ENCODE measurements around the gene OPN1SW.

OPN1SW gene

GRCh38 chr7:128735436-128735835 lies 40.2 kb downstream of the OPN1SW start:
- H3K4me3 ChIP-seq (ENCODE audit: low read depth, low read length), result no peak overlapping the region

- no peak overlapping the region for H3K4me3 ChIP-seq (ENCODE audit: low read depth, low read length)
Observed at GRCh38 chr7:128734890-128735289, 40.7 kb downstream of the OPN1SW start.

- H3K4me3 ChIP-seq (ENCODE audit: low read depth, low read length), result no peak overlapping the region
Observed at GRCh38 chr7:128733278-128733645, 42.3 kb downstream of the OPN1SW start.

GRCh38 chr7:128732521-128733277 lies 42.9 kb downstream of the OPN1SW start:
- no peak overlapping the region for H3K4me3 ChIP-seq (ENCODE audit: low read depth, low read length)

GRCh38 chr7:128731184-128731583 lies 44.4 kb downstream of the OPN1SW start:
- no peak overlapping the region for H3K4me3 ChIP-seq (ENCODE audit: low read depth, low read length)

- no peak overlapping the region for H3K4me3 ChIP-seq (ENCODE audit: low read depth, low read length)
Observed at GRCh38 chr7:128729494-128729893, 46.1 kb downstream of the OPN1SW start.

- H3K4me3 ChIP-seq (ENCODE audit: low read depth, low read length), result no peak overlapping the region
Observed at GRCh38 chr7:128728598-128728997, 47.0 kb downstream of the OPN1SW start.

GRCh38 chr7:128727239-128727638 lies 48.4 kb downstream of the OPN1SW start:
- no peak overlapping the region for H3K4me3 ChIP-seq (ENCODE audit: low read depth, low read length)

GRCh38 chr7:128726737-128727072 lies 48.9 kb downstream of the OPN1SW start:
- H3K4me3 ChIP-seq (ENCODE audit: low read depth, low read length), result no peak overlapping the region

GRCh38 chr7:128726059-128726736 lies 49.4 kb downstream of the OPN1SW start:
- H3K4me3 ChIP-seq (ENCODE audit: low read depth, low read length), result no peak overlapping the region

GRCh38 chr7:128725531-128725930 lies 50.1 kb downstream of the OPN1SW start:
- H3K4me3 ChIP-seq (ENCODE audit: low read depth, low read length), result no peak overlapping the region

GRCh38 chr7:128724743-128725142 lies 50.9 kb downstream of the OPN1SW start:
- H3K4me3 ChIP-seq (ENCODE audit: low read depth, low read length), result no peak overlapping the region

All from iPS-11a (cell line).